NCI-H226 (cell line): Measurements from ENCODE around the gene SNAPC3.
"Not testable (repeated sequence)": the region's sequence is repeated elsewhere in the genome, so short reads cannot be mapped to it uniquely, and the experiment has no call there.

Experiments used
- DNase-seq: peaks from one replicate; pipeline ENCODE4 v3.0.0-alpha.2; 2015

The SNAPC3 gene

GRCh38 chr9:15422372-15423230 lies at the start of gene SNAPC3:
Gene SNAPC3 (plus strand): TSS chr9:15422876. CDS start chr9:15422880, 4 bp downstream.
- DNase-seq: peak; percentile 92

- no peak for DNase-seq
Observed at GRCh38 chr9:15373881-15374280, 48.8 kb upstream of the SNAPC3 start.

- no peak for DNase-seq
Observed at GRCh38 chr9:15374310-15374709, 48.4 kb upstream of the SNAPC3 start.

GRCh38 chr9:15374825-15375224 lies 47.9 kb upstream of the SNAPC3 start:
- no peak for DNase-seq

GRCh38 chr9:15377625-15378540 lies 44.8 kb upstream of the SNAPC3 start:
- DNase-seq: no peak

GRCh38 chr9:15379317-15379716 lies 43.4 kb upstream of the SNAPC3 start:
- not testable (repeated sequence) for DNase-seq

- not testable (repeated sequence) for DNase-seq
Observed at GRCh38 chr9:15379888-15380287, 42.8 kb upstream of the SNAPC3 start.

- DNase-seq: no peak
Observed at GRCh38 chr9:15381491-15381890, 41.2 kb upstream of the SNAPC3 start.

- no peak for DNase-seq
Observed at GRCh38 chr9:15386465-15386864, 36.2 kb upstream of the SNAPC3 start.

- no peak for DNase-seq
Observed at GRCh38 chr9:15389173-15389572, 33.5 kb upstream of the SNAPC3 start.

GRCh38 chr9:15389631-15390030 lies 33.0 kb upstream of the SNAPC3 start:
- no peak for DNase-seq

- no peak for DNase-seq
Observed at GRCh38 chr9:15390201-15390600, 32.5 kb upstream of the SNAPC3 start.

- no peak for DNase-seq
Observed at GRCh38 chr9:15392363-15392762, 30.3 kb upstream of the SNAPC3 start.

GRCh38 chr9:15400281-15400941 lies 22.3 kb upstream of the SNAPC3 start:
- no peak for DNase-seq

GRCh38 chr9:15401266-15401665 lies 21.4 kb upstream of the SNAPC3 start:
- DNase-seq: no peak

GRCh38 chr9:15403155-15403554 lies 19.5 kb upstream of the SNAPC3 start:
- no peak for DNase-seq

GRCh38 chr9:15404171-15404570 lies 18.5 kb upstream of the SNAPC3 start:
- no peak for DNase-seq

- no peak for DNase-seq
Observed at GRCh38 chr9:15416880-15417279, 5.8 kb upstream of the SNAPC3 start.

- no peak for DNase-seq
Observed at GRCh38 chr9:15417626-15418025, 5.0 kb upstream of the SNAPC3 start.

- DNase-seq: peak; percentile 85
Observed at GRCh38 chr9:15420796-15421195, 1.9 kb upstream of the SNAPC3 start.

GRCh38 chr9:15421532-15421931 lies 1.1 kb upstream of the SNAPC3 start:
- DNase-seq: peak; percentile 58

GRCh38 chr9:15421990-15422371 lies 695 bp upstream of the SNAPC3 start:
- no peak for DNase-seq
